Measurements from ENCODE around the gene ADSL. TPM values are rescaled to one million over a fixed set of nuclear protein-coding genes. Genes with fewer than 3 reads are reported as not detected.

The ADSL gene
- total and polyA plus RNA-seq, 2 of the 8 experiments (the other 6 are each of a cell fraction or from before 2014, with no cell fraction given): 197 to 218 TPM

DNA sequence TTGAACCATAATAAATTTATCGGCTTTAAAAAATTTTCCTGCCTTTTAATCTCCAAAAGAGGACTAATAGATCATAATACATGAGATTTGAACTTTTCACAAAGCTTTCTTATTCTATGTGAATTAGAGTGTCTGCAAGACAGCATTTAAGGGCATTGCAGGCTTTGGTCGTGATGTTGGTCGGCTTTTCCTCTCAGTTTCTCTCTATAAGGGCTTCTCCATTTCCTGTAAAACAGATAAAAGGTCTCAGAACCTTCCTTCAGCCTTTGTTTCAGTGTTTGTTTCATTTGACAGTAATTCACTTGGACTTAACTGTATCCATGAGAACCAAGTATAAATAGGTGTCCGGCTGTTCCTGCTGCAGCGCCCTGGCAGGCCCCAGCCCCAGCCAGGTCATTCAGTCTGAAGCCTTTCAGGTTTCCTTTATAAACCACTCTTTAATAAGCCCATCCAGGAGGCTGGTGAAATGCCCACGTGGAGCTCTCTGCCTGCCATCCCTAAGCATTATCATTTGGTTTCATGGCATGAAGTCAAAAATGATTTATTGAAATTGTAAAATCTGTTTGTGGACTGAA lies 37.2 kb upstream of the ADSL start:
- 91% methylated on average over 6 of the region's 6 CpGs; no CpG with 5 or more reads in 1 of the 2 experiments for WGBS, 2 experiments (ENCODE audit: extremely low coverage in 1 of 2, insufficient coverage in 1 of 2, insufficient read length in 1 of 2, insufficient replicate concordance in 2 of 2, low coverage in 1 of 2, low lambda C conversion rate in 2 of 2, missing lambda C conversion rate in 1 of 2)
- Histone ChIP-seq H4K20me1 (replicated peaks in 1 of 2; ENCODE audit: control insufficient read depth in 1 of 2, insufficient read depth in 2 of 2, low read length in 2 of 2) (peaks cover 0 to 3% of the 10 kb centered on the region in 2 experiments), H4K8ac (ENCODE audit: extremely low read depth, insufficient read depth, low read length) (no peak overlapping the region), H3K56ac (replicated peaks; ENCODE audit: insufficient read length, low read depth, low read length) (no peak overlapping the region), H3K14ac (ENCODE audit: insufficient read length) (no peak overlapping the region), H2BK12ac (ENCODE audit: low read depth, low read length) (no peak overlapping the region), H2BK15ac (ENCODE audit: low read length) (no peak overlapping the region), H3K9ac (replicated peaks in 1 of 4; ENCODE audit: extremely low read depth in 1 of 4, low read depth in 3 of 4, low read length in 3 of 4) (no peak overlapping the region), H2BK120ac (replicated peaks; ENCODE audit: low read depth, low read length) (no peak overlapping the region), H2BK5ac (ENCODE audit: low read depth, low read length) (no peak overlapping the region), H3K4me1 (replicated peaks in 1 of 4; ENCODE audit: control insufficient read depth in 3 of 4, insufficient read depth in 4 of 4, low read length in 3 of 4) (no peaks in the 10 kb centered on the region), H3K4me3 (ENCODE audit: extremely low read depth in 1 of 4, insufficient read depth in 2 of 4, low read depth in 3 of 4, low read length in 4 of 4) (no peak overlapping the region), H3K9me3 (ENCODE audit: insufficient read depth in 2 of 2, low read depth in 1 of 2, low read length in 1 of 2) (no peaks in the 10 kb centered on the region), H3K79me2 (ENCODE audit: control insufficient read depth in 1 of 2, insufficient read depth in 2 of 2, low read length in 2 of 2) (no peaks in the 10 kb centered on the region), H4K5ac (ENCODE audit: insufficient read length, low read depth, low read length) (no peak overlapping the region), H3K79me1 (ENCODE audit: low read depth, low read length) (no peaks in the 10 kb centered on the region), H3K27ac (ENCODE audit: low read depth, low read length) (no peak overlapping the region), H3K23ac (ENCODE audit: insufficient read length) (no peak overlapping the region), H3K23me2 (ENCODE audit: low read depth, low read length) (no peaks in the 10 kb centered on the region), H3K18ac (ENCODE audit: extremely low read depth, low read length) (no peak overlapping the region), H3K36me3 (ENCODE audit: control insufficient read depth in 2 of 4, insufficient read depth in 4 of 4, low read length in 3 of 4) (peaks cover 28 to 72% (median 53%) of the 10 kb centered on the region in 4 experiments), H3K4ac (replicated peaks; ENCODE audit: insufficient read length, low read depth, low read length) (no peak overlapping the region), H2AK5ac (ENCODE audit: low read depth, low read length) (no peak overlapping the region), H3K4me2 (ENCODE audit: insufficient read depth in 1 of 2, low read depth in 2 of 2, low read length in 2 of 2) (no peak overlapping the region), H2BK20ac (ENCODE audit: low read length) (no peak overlapping the region), H4K91ac (replicated peaks; ENCODE audit: insufficient read length, low read length) (no peak overlapping the region), H3K27me3 (replicated peaks in 1 of 4; ENCODE audit: control insufficient read depth in 3 of 4, extremely low read depth in 1 of 4, insufficient read depth in 3 of 4, low read length in 3 of 4) (no peaks in the 10 kb centered on the region), H2AFZ (ENCODE audit: low read length) (no peak overlapping the region)
- ChIA-PET POLR2A (ENCODE audit: partially characterized antibody) (interaction anchor here (0.6 to 1.3 kb wide), 3 partner anchors 9 to 88 kb away, joined by 3 read pairs; no protein-coding TSS in a partner anchor), CTCF (ENCODE audit: partially characterized antibody) (interaction anchor here (2.0 kb wide), 1 partner anchor 40 kb away, joined by 5 read pairs; no protein-coding TSS in a partner anchor)
- DNase-seq (ENCODE audit: low read depth in 1 of 2, low spot score in 2 of 2) (no peak), FAIRE-seq (no peak)
- TF ChIP-seq, protein P1, sequence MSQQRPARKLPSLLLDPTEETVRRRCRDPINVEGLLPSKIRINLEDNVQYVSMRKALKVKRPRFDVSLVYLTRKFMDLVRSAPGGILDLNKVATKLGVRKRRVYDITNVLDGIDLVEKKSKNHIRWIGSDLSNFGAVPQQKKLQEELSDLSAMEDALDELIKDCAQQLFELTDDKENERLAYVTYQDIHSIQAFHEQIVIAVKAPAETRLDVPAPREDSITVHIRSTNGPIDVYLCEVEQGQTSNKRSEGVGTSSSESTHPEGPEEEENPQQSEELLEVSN (IDR thresholded peaks at IDR 0.05): no peak
- TF ChIP-seq TBP (IDR thresholded peaks at IDR 0.05; ENCODE audit: low read depth, low read length): no peak
- TF ChIP-seq CEBPB (IDR thresholded peaks at IDR 0.05; ENCODE audit: low read depth, low read length): no peak
- TF ChIP-seq GABPA (IDR thresholded peaks at IDR 0.05; ENCODE audit: borderline replicate concordance, insufficient read depth, low read length): no peak
- TF ChIP-seq, protein P2, sequence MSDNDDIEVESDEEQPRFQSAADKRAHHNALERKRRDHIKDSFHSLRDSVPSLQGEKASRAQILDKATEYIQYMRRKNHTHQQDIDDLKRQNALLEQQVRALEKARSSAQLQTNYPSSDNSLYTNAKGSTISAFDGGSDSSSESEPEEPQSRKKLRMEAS (IDR thresholded peaks at IDR 0.05): no peak
- TF ChIP-seq NANOG (IDR thresholded peaks at IDR 0.05; ENCODE audit: insufficient read depth, low read depth, low read length, poor library complexity, severe bottlenecking): no peak
- TF ChIP-seq BCL11A (IDR thresholded peaks at IDR 0.05; ENCODE audit: low read depth in 2 of 2, low read length in 2 of 2): no peak
- no peak for TF ChIP-seq RFX5 (IDR thresholded peaks at IDR 0.05; ENCODE audit: borderline replicate concordance, low read depth, low read length)
- no peak for TF ChIP-seq YY1 (IDR thresholded peaks at IDR 0.05; ENCODE audit: low read depth, low read length)
- TF ChIP-seq, protein P3, sequence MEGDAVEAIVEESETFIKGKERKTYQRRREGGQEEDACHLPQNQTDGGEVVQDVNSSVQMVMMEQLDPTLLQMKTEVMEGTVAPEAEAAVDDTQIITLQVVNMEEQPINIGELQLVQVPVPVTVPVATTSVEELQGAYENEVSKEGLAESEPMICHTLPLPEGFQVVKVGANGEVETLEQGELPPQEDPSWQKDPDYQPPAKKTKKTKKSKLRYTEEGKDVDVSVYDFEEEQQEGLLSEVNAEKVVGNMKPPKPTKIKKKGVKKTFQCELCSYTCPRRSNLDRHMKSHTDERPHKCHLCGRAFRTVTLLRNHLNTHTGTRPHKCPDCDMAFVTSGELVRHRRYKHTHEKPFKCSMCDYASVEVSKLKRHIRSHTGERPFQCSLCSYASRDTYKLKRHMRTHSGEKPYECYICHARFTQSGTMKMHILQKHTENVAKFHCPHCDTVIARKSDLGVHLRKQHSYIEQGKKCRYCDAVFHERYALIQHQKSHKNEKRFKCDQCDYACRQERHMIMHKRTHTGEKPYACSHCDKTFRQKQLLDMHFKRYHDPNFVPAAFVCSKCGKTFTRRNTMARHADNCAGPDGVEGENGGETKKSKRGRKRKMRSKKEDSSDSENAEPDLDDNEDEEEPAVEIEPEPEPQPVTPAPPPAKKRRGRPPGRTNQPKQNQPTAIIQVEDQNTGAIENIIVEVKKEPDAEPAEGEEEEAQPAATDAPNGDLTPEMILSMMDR (IDR thresholded peaks at IDR 0.05; ENCODE audit: control extremely low read depth in 1 of 3, insufficient read depth in 1 of 3, low read depth in 1 of 3, low read length in 3 of 3): no peak

Data from H1 (cell line).